DND-41 (cell line): ENCODE data around the gene HP1BP3.

Experiments
- ATAC-seq: fragments of 200-7000 bp; cut with Tn5 transposase; 3 replicates; pipeline ENCODE4 v1.9.1; 2021; ENCODE audit warnings: low read depth; ENCODE audit not compliant: insufficient read depth
- DNase-seq: peaks from one replicate; pipeline ENCODE4 v3.0.0-alpha.2; 2020
- H2AFZ ChIP-seq: 2 replicates; pipeline ENCODE4 v1.6.0; 2012; ENCODE audit warnings: low read depth, low read length
- H3K27ac ChIP-seq: 2 replicates; pipeline ENCODE4 v1.5.1; 2012; ENCODE audit warnings: low read length, inconsistent platforms
- H3K27me3 ChIP-seq: fragments of 200-600 bp; sonication (generic); 2 replicates; pipeline ENCODE4 v1.6.0; 2012; ENCODE audit warnings: low read length, mild to moderate bottlenecking, inconsistent platforms; ENCODE audit not compliant: insufficient read depth, poor library complexity
- H3K36me3 ChIP-seq: 2 replicates; pipeline ENCODE4 v1.5.1; 2012; ENCODE audit warnings: low read length, inconsistent platforms; ENCODE audit not compliant: insufficient read depth
- H3K4me1 ChIP-seq: 2 replicates; pipeline ENCODE4 v1.5.1; 2012; ENCODE audit warnings: mild to moderate bottlenecking, low read length; ENCODE audit not compliant: insufficient read depth
- H3K4me2 ChIP-seq: 2 replicates; pipeline ENCODE4 v1.6.0; 2012; ENCODE audit warnings: mild to moderate bottlenecking, moderate library complexity, low read length, inconsistent platforms; ENCODE audit not compliant: insufficient read depth
- H3K4me3 ChIP-seq, 2 experiments: fragments of 200-600 bp in 1 of 2; shearing (Covaris generic) in 1 of 2; 2 replicates each; pipeline ENCODE4 v1.5.1; 2012 to 2016; ENCODE audit warnings: inconsistent platforms in 2 of 2, low read length in 2 of 2, mild to moderate bottlenecking in 2 of 2, low read depth in 1 of 2, moderate library complexity in 1 of 2
- H3K79me2 ChIP-seq: 2 replicates; pipeline ENCODE4 v1.6.0; 2012; ENCODE audit warnings: low read length, inconsistent platforms; ENCODE audit not compliant: insufficient read depth
- H3K9ac ChIP-seq: 2 replicates; pipeline ENCODE4 v1.6.0; 2012; ENCODE audit warnings: low read depth, mild to moderate bottlenecking, inconsistent platforms, low read length, moderate library complexity
- H3K9me3 ChIP-seq: 2 replicates; pipeline ENCODE4 v1.5.1; 2012; ENCODE audit warnings: low read length, moderate library complexity, mild to moderate bottlenecking, inconsistent platforms; ENCODE audit not compliant: insufficient read depth, severe bottlenecking
- H4K20me1 ChIP-seq: 2 replicates; pipeline ENCODE4 v1.6.0; 2012; ENCODE audit warnings: low read length; ENCODE audit not compliant: insufficient read depth
- CTCF ChIP-seq: IDR thresholded peaks from 2 replicates; pipeline ENCODE4 v1.5.1; 2012; ENCODE audit warnings: borderline replicate concordance, low read length, moderate library complexity, mild to moderate bottlenecking; ENCODE audit not compliant: poor library complexity, severe bottlenecking; ENCODE audit errors: extremely low read depth
- EZH2 ChIP-seq: IDR thresholded peaks from 3 replicates; pipeline ENCODE4 v1.6.1; 2012; ENCODE audit warnings: borderline replicate concordance, low read depth, mild to moderate bottlenecking, moderate library complexity, low read length, inconsistent platforms; ENCODE audit not compliant: severe bottlenecking

The HP1BP3 gene

GRCh38 chr1:20753589-20753988 is 33.5 kb downstream of the HP1BP3 start:
- Histone ChIP-seq H3K9me3 (no peaks in the 10 kb centered on the region), H3K79me2 (peaks cover 28% of the 10 kb centered on the region), H3K27ac (no peak overlapping the region), H3K4me1 (no peaks in the 10 kb centered on the region), H3K36me3 (peaks cover 94% of the 10 kb centered on the region), H4K20me1 (peaks cover 10% of the 10 kb centered on the region), H3K27me3 (no peaks in the 10 kb centered on the region), H3K4me3 (no peak overlapping the region), H3K4me2 (no peak overlapping the region), H3K9ac (no peak overlapping the region), H2AFZ (no peak overlapping the region)
- TF ChIP-seq EZH2 (no peak), CTCF (no peak)
- no peak for ATAC-seq
- DNase-seq: no peak

GRCh38 chr1:20751462-20751990 is 35.6 kb downstream of the HP1BP3 start:
- Histone ChIP-seq H3K36me3 (peaks cover 96% of the 10 kb centered on the region), H3K79me2 (peaks cover 28% of the 10 kb centered on the region), H3K27ac (no peak overlapping the region), H3K4me3 (no peak overlapping the region), H2AFZ (no peak overlapping the region), H3K4me2 (no peak overlapping the region), H3K9me3 (no peaks in the 10 kb centered on the region), H3K9ac (no peak overlapping the region), H3K4me1 (no peaks in the 10 kb centered on the region), H4K20me1 (peaks cover 10% of the 10 kb centered on the region), H3K27me3 (no peaks in the 10 kb centered on the region)
- ATAC-seq (no peak), DNase-seq (no peak)
- no peak for TF ChIP-seq CTCF

GRCh38 chr1:20742671-20743070 is 44.4 kb downstream of the HP1BP3 start:
- TF ChIP-seq EZH2 (no peak), CTCF (no peak)
- Histone ChIP-seq H3K9me3 (no peaks in the 10 kb centered on the region), H3K4me3 (no peak overlapping the region), H3K27ac (no peak overlapping the region), H3K36me3 (peaks cover 96% of the 10 kb centered on the region), H2AFZ (no peak overlapping the region), H4K20me1 (peaks cover 8% of the 10 kb centered on the region; the same call in 1 of the 2 replicates), H3K79me2 (no peaks in the 10 kb centered on the region), H3K27me3 (no peaks in the 10 kb centered on the region), H3K9ac (no peak overlapping the region), H3K4me1 (no peaks in the 10 kb centered on the region), H3K4me2 (no peak overlapping the region)
- ATAC-seq: no peak
- DNase-seq: no peak

GRCh38 chr1:20740781-20741180 is 46.3 kb downstream of the HP1BP3 start:
- H3K36me3 ChIP-seq: peaks cover 81% of the 10 kb centered on the region
- H3K79me2 ChIP-seq: no peaks in the 10 kb centered on the region
- DNase-seq (no peak), ATAC-seq (no peak)
- H2AFZ ChIP-seq: no peak overlapping the region
- no peak overlapping the region for H3K4me2 ChIP-seq
- no peak overlapping the region for H3K9ac ChIP-seq
- H3K4me1 ChIP-seq: no peaks in the 10 kb centered on the region
- H3K27me3 ChIP-seq: no peaks in the 10 kb centered on the region
- H3K9me3 ChIP-seq: no peaks in the 10 kb centered on the region
- no peak overlapping the region for H3K27ac ChIP-seq
- H4K20me1 ChIP-seq: peaks cover 13% of the 10 kb centered on the region; the same call in 1 of the 2 replicates
- no peak overlapping the region for H3K4me3 ChIP-seq
- TF ChIP-seq CTCF (no peak), EZH2 (no peak)
